WTC11 (cell line): ENCODE measurements around the gene CAMK1. TPM values are rescaled to one million over a fixed set of nuclear protein-coding genes. Genes with fewer than 3 reads are reported as not detected.

Source experiments
- ATAC-seq: fragments of 200-7000 bp; cut with Tn5 transposase; 2 replicates; pipeline ENCODE4 v1.10.0; 2021; ENCODE audit warnings: mild to moderate bottlenecking, moderate library complexity
- CTCF ChIA-PET: fragments of 300-600 bp; sonication (Branson Sonifier 250); formaldehyde crosslinking; loops from one replicate; lab custom pipeline; 2021; ENCODE audit warnings: antibody characterized with exemption; lab: Charles Lee
- POLR2A ChIA-PET: fragments of 350-600 bp; sonication (Branson Sonifier 250); formaldehyde crosslinking; loops from one replicate; lab custom pipeline; 2021; ENCODE audit warnings: antibody characterized with exemption; lab: Charles Lee
- DNase-seq: peaks from one replicate; pipeline ENCODE4 v3.0.0; 2021; ENCODE audit warnings: low spot score
- H3K27ac Mint-ChIP-seq: 2 replicates; pipeline ENCODE4 v1.8.0; 2021; ENCODE audit warnings: mixed read lengths
- H3K27me3 Mint-ChIP-seq: 2 replicates; pipeline ENCODE4 v1.8.0; 2021; ENCODE audit warnings: low read depth, mild to moderate bottlenecking, moderate library complexity, mixed read lengths
- H3K36me3 Mint-ChIP-seq: 2 replicates; pipeline ENCODE4 v1.8.0; 2021; ENCODE audit warnings: mixed read lengths
- H3K4me1 Mint-ChIP-seq: 2 replicates; pipeline ENCODE4 v1.8.0; 2022; ENCODE audit warnings: mixed read lengths
- H3K4me3 Mint-ChIP-seq: 2 replicates; pipeline ENCODE4 v1.8.0; 2021; ENCODE audit warnings: mild to moderate bottlenecking, moderate library complexity, mixed read lengths
- H3K9me3 Mint-ChIP-seq: 2 replicates; pipeline ENCODE4 v1.8.0; 2021; ENCODE audit warnings: mixed read lengths
- AFF4 ChIP-seq: sonication (generic); formaldehyde crosslinking; IDR thresholded peaks from 2 replicates; pipeline ENCODE4 v1.8.1; 2023; ENCODE audit warnings: mild to moderate bottlenecking, missing genetic modification reagents, borderline replicate concordance
- ATF2 ChIP-seq: sonication (generic); formaldehyde crosslinking; IDR thresholded peaks from 2 replicates; pipeline ENCODE4 v1.8.1; 2022; ENCODE audit warnings: low read depth, missing genetic modification reagents, borderline replicate concordance
- E2F1 ChIP-seq: sonication (generic); formaldehyde crosslinking; IDR thresholded peaks from 2 replicates; pipeline ENCODE4 v1.8.0; 2022; ENCODE audit warnings: mild to moderate bottlenecking, missing genetic modification reagents
- ELF4 ChIP-seq: sonication (generic); formaldehyde crosslinking; IDR thresholded peaks from 2 replicates; pipeline ENCODE4 v1.8.1; 2022; ENCODE audit warnings: low read depth, mild to moderate bottlenecking, moderate library complexity, missing genetic modification reagents
- FOXJ3 ChIP-seq: sonication (generic); formaldehyde crosslinking; IDR thresholded peaks from 2 replicates; pipeline ENCODE4 v1.9.0; 2021; ENCODE audit warnings: missing genetic modification reagents, mild to moderate bottlenecking, borderline replicate concordance
- FOXP1 ChIP-seq: sonication (generic); formaldehyde crosslinking; IDR thresholded peaks from 2 replicates; pipeline ENCODE4 v1.8.0; 2022; ENCODE audit warnings: missing genetic modification reagents, mild to moderate bottlenecking, moderate library complexity, borderline replicate concordance
- FOXP4 ChIP-seq: sonication (generic); formaldehyde crosslinking; IDR thresholded peaks from 2 replicates; pipeline ENCODE4 v1.8.0; 2022; ENCODE audit warnings: mild to moderate bottlenecking, missing genetic modification reagents
- GTF2I ChIP-seq: fragments of 250-450 bp; sonication (Bioruptor Pico); conservative IDR thresholded peaks from 2 replicates; pipeline ENCODE4 v1.4.0; 2021; ENCODE audit warnings: mild to moderate bottlenecking
- IRF1 ChIP-seq: sonication (generic); formaldehyde crosslinking; IDR thresholded peaks from 2 replicates; pipeline ENCODE4 v1.8.0; 2023; ENCODE audit warnings: missing genetic modification reagents
- KAT7 ChIP-seq: sonication (generic); formaldehyde crosslinking; IDR thresholded peaks from 2 replicates; pipeline ENCODE4 v1.8.1; 2023; ENCODE audit warnings: missing genetic modification reagents, mild to moderate bottlenecking, borderline replicate concordance
- MYBL2 ChIP-seq: sonication (generic); formaldehyde crosslinking; IDR thresholded peaks from 2 replicates; pipeline ENCODE4 v1.8.1; 2023; ENCODE audit warnings: mild to moderate bottlenecking, moderate library complexity, missing genetic modification reagents
- SMAD4 ChIP-seq: sonication (generic); formaldehyde crosslinking; IDR thresholded peaks from 2 replicates; pipeline ENCODE4 v1.8.0; 2022; ENCODE audit warnings: mild to moderate bottlenecking, missing genetic modification reagents
- SOX15 ChIP-seq: fragments of 250-450 bp; sonication (Bioruptor Pico); IDR thresholded peaks from 2 replicates; pipeline ENCODE4 v1.9.0; 2021; ENCODE audit warnings: mild to moderate bottlenecking
- USF1 ChIP-seq: sonication (generic); formaldehyde crosslinking; IDR thresholded peaks from 2 replicates; pipeline ENCODE4 v1.8.0; 2022; ENCODE audit warnings: mild to moderate bottlenecking, missing genetic modification reagents
- ZNF232 ChIP-seq: sonication (generic); formaldehyde crosslinking; IDR thresholded peaks from 2 replicates; pipeline ENCODE4 v1.8.0; 2022; ENCODE audit warnings: mild to moderate bottlenecking, missing genetic modification reagents
- ZNF416 ChIP-seq: fragments of 250-450 bp; sonication (Bioruptor Pico); IDR thresholded peaks from 2 replicates; pipeline ENCODE4 v1.9.0; 2021; ENCODE audit warnings: mild to moderate bottlenecking, inconsistent platforms
- ZNF425 ChIP-seq: fragments of 250-450 bp; sonication (Bioruptor Pico); conservative IDR thresholded peaks from 2 replicates; pipeline ENCODE4 v1.9.0; 2021; ENCODE audit warnings: mild to moderate bottlenecking
- ZNF532 ChIP-seq: fragments of 250-450 bp; sonication (Bioruptor Pico); IDR thresholded peaks from 2 replicates; pipeline ENCODE4 v1.9.0; 2021; ENCODE audit warnings: mild to moderate bottlenecking, borderline replicate concordance
- ZSCAN18 ChIP-seq: fragments of 250-450 bp; sonication (Bioruptor Pico); IDR thresholded peaks from 2 replicates; pipeline ENCODE4 v2.1.2; 2022; ENCODE audit warnings: mild to moderate bottlenecking, moderate library complexity
- total RNA-seq: library from RNA; stranded (reverse); gene quantifications from 3 replicates; pipeline ENCODE4 v1.2.3, GENCODE V29; 2021

CAMK1 gene
- total RNA-seq, 1 experiment from 2014 or later: 3.1 TPM

- ATAC-seq (no peak), DNase-seq (no peak)
- Mint-ChIP-seq H3K4me1 (peaks cover 11% of the 10 kb centered on the region), H3K36me3 (peaks cover 55% of the 10 kb centered on the region), H3K9me3 (no peaks in the 10 kb centered on the region), H3K27me3 (no peaks in the 10 kb centered on the region), H3K4me3 (no peak overlapping the region), H3K27ac (no peak overlapping the region)
- CTCF ChIA-PET: interaction anchor here (1.1 to 2.7 kb wide), 2 partner anchors 21 to 45 kb away, joined by 3 to 21 read pairs; partner anchors contain the start of gene ARPC4
- POLR2A ChIA-PET: interaction anchor here (2.1 kb wide), 1 partner anchor 16 kb away, joined by 14 read pairs; the partner anchor contains the start of gene BRPF1
- TF ChIP-seq ZSCAN18 (CRISPR knock-in tag) (no peak), KAT7 (no peak), IRF1 (CRISPR knock-in tag) (no peak), USF1 (CRISPR knock-in tag) (no peak), MYBL2 (CRISPR knock-in tag) (no peak), SOX15 (CRISPR knock-in tag) (no peak), FOXJ3 (CRISPR knock-in tag) (no peak), ZNF425 (no peak), SMAD4 (no peak), FOXP1 (CRISPR knock-in tag) (no peak), ZNF416 (CRISPR knock-in tag) (no peak), ZNF532 (CRISPR knock-in tag) (no peak), ZNF232 (CRISPR knock-in tag) (no peak), ELF4 (CRISPR knock-in tag) (no peak), AFF4 (CRISPR knock-in tag) (no peak), E2F1 (CRISPR knock-in tag) (no peak), FOXP4 (CRISPR knock-in tag) (no peak), ATF2 (CRISPR knock-in tag) (no peak), GTF2I (no peak)
Measured at GRCh38 chr3:9748031-9748430, 21.7 kb downstream of the CAMK1 start.
